Hepatic stellate cell (primary cell): ENCODE results near the gene FAM221B.

Experiments used
- DNase-seq: peaks from one replicate; pipeline ENCODE4 v3.0.0; 2011; ENCODE audit warnings: low spot score

FAM221B gene

GRCh38 chr9:35816708-35817107 is 11.8 kb downstream of the FAM221B start:
- no peak for DNase-seq

GRCh38 chr9:35814841-35815543 is 13.5 kb downstream of the FAM221B start, which contains the start of gene HINT2:
Gene HINT2, minus strand, starts transcription at chr9:35815042. Its CDS starts 63 bp downstream, at chr9:35814979.
- DNase-seq = peak; percentile 99

- DNase-seq = peak; percentile 54
Measured at GRCh38 chr9:35814106-35814840, 14.3 kb downstream of the FAM221B start.

- DNase-seq = no peak
Measured at GRCh38 chr9:35813434-35814105, 15.0 kb downstream of the FAM221B start.

GRCh38 chr9:35812025-35812602 is 16.4 kb downstream of the FAM221B start, which contains the start of gene SPAG8:
Gene SPAG8, minus strand, starts transcription at chr9:35812262. Its CDS starts 115 bp downstream, at chr9:35812147.
- peak; percentile 98 for DNase-seq

- DNase-seq = no peak
Measured at GRCh38 chr9:35811381-35812024, 17.0 kb downstream of the FAM221B start.

GRCh38 chr9:35810122-35810521 is 18.4 kb downstream of the FAM221B start:
- DNase-seq = no peak

- no peak for DNase-seq
Measured at GRCh38 chr9:35808433-35808832, 20.1 kb downstream of the FAM221B start.

GRCh38 chr9:35806101-35806500 is 22.4 kb downstream of the FAM221B start:
- no peak for DNase-seq

GRCh38 chr9:35801328-35802128 is 27.0 kb downstream of the FAM221B start:
- no peak for DNase-seq

GRCh38 chr9:35800530-35800929 is 28.0 kb downstream of the FAM221B start:
- DNase-seq = no peak

- peak; percentile 19 for DNase-seq
Measured at GRCh38 chr9:35798658-35799374, 29.7 kb downstream of the FAM221B start.

- DNase-seq = no peak
Measured at GRCh38 chr9:35797311-35798109, 31.0 kb downstream of the FAM221B start.

GRCh38 chr9:35795695-35796094 is 32.8 kb downstream of the FAM221B start:
- no peak for DNase-seq

GRCh38 chr9:35793461-35793860 is 35.1 kb downstream of the FAM221B start:
- DNase-seq = no peak

GRCh38 chr9:35792826-35793225 is 35.7 kb downstream of the FAM221B start:
- no peak for DNase-seq

- DNase-seq = no peak
Measured at GRCh38 chr9:35792024-35792813, 36.3 kb downstream of the FAM221B start.

- DNase-seq = peak; percentile 54
Measured at GRCh38 chr9:35791297-35791921, 37.1 kb downstream of the FAM221B start, which contains the start of gene NPR2. Gene NPR2, plus strand, starts transcription at chr9:35791591. Its CDS starts 818 bp downstream, at chr9:35792409.
